GM12892 (cell line): ENCODE measurements around the gene ZNF277.
"Not testable (repeated sequence)": the region's sequence is repeated elsewhere in the genome, so short reads cannot be mapped to it uniquely, and the experiment has no call there.

ENCODE experiments used
- DNase-seq: peaks from one replicate; pipeline ENCODE4 v3.0.0; 2011; ENCODE audit not compliant: insufficient read length
- FAIRE-seq: peaks from 2 replicates; lab custom pipeline; 2011; peaks lifted over from hg19 to GRCh38; lab: Jason Lieb, UNC
- POLR2A ChIP-seq: IDR thresholded peaks from 2 replicates; pipeline ENCODE4 v1.6.1; 2011; ENCODE audit warnings: low read depth, low read length, control low read depth
- POLR2AphosphoS5 ChIP-seq: IDR thresholded peaks from 2 replicates; pipeline ENCODE4 v1.6.1; 2011; ENCODE audit warnings: low read depth, low read length, control low read depth
- TAF1 ChIP-seq: IDR thresholded peaks from 2 replicates; pipeline ENCODE4 v1.6.1; 2011; ENCODE audit warnings: low read depth, mild to moderate bottlenecking, control low read depth, low read length, borderline replicate concordance

ZNF277 gene

DNA sequence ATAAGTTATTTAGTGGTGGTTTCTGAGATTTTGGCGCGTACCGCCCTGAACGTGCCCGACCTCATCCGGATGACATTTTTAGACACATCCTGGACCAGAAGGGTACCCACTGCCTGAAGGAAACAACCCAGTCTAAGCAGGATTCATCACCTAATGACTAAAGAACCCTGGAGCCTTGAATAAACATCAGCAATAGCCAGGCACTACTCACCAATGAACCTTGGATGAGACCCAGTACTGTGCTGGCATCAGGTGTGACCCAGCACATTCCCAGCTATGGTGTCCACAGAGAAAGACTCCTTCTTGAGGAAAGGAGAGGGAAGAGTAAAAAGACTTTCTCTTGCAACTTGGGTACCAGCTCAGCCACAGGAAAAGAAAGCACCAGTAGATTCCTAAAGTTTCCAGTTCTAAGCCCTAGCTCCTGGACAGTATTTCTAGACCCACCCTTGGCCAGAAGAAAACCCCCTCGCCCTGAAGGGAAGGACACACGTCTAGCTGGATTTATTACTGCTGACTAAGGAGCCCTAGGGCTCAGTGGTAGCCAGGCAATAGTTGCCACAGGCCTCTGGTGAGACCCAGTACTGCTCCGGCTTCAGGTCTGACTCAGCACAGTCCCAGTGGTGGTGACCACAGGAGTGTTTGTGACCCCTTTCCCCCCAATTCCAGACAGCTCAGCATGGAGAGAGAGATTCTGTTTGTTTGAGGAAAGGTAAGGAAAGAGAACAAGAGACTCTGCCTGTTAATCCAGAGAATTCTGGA is 32.5 kb downstream of the ZNF277 start:
- TF ChIP-seq POLR2A (no peak), TAF1 (no peak), POLR2AphosphoS5 (no peak)
- DNase-seq = no peak
- FAIRE-seq = no peak

DNA sequence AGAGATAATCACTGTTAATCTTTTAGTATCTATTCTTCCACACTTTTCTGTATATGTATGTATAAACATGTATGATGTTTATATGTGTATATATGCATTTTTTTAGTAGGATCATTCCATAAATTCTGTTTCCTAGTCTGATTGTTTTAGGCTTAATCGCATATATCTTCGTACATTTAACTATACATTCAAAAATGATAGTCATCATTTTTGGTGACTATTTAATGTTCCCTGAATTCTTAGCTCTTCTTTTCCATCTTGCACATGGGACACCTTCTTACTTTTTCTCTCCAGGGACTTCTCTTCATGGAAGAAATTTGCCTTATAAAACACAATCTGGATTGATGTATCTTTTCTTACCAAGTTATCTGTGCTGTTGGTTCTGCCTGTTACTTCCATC is 42.1 kb downstream of the ZNF277 start:
- TF ChIP-seq POLR2AphosphoS5 (no peak), TAF1 (no peak), POLR2A (no peak)
- no peak for FAIRE-seq
- no peak for DNase-seq

DNA sequence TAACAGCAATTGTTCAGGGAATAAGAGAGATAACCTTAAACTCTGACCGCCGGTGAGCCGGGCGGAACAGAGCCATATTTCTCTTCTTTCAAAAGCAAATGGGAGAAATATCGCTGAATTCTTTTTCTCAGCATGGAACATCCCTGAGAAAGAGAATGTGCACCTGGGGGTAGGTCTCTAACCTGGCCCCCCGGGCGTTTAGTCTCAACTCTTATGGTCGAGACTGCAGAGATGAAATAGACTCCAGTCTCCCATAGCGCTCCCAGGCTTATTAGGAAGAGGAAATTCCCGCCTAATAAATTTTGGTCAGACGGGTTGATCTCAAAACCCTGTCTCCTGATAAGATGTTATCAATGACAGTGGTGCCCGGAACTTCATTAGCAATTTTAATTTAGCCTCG is 43.5 kb downstream of the ZNF277 start:
- FAIRE-seq, DNase-seq: not testable (repeated sequence)

DNA sequence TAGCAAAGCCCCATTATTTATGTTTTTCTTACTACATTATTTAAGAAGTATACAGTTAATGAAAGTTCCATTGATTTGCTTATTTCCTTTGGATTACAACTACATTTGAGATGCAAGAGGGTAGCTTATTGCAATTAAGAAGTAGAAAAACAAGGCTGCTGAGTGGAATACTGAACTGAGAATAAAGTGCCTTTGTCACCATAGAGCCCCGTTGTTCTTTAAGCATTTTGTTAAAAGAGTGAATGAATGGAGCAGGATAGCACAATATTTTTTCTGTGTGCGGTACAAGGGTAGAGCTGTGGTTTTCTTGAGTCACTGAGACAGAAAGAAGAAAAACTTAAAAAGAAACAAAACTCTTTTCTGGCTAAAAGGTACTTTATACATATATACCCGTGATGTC is 45.6 kb downstream of the ZNF277 start:
- DNase-seq (no peak), FAIRE-seq (no peak)
- TF ChIP-seq POLR2A = no peak
- TF ChIP-seq TAF1 = no peak
- no peak for TF ChIP-seq POLR2AphosphoS5

DNA sequence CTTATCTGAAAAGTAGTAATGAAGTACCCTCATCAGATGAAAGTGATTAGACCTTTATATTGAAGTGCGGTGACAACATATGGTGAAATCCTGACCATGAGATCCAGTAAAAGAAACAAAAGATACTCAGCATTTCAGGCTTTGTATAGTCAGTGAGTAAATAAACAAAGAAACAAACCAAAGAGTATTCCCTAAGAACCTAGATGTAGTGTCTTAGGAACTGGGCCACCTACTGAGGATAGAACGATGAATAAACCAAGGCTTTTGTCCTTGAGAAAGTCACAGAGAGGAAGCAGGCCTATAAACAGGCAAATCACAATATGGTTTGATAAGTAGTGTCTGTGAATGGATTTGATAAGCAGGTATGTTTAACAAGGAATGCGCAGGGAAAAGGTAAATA is 46.2 kb downstream of the ZNF277 start:
- FAIRE-seq (no peak), DNase-seq (no peak)
- TF ChIP-seq TAF1 = no peak
- TF ChIP-seq POLR2A = no peak
- TF ChIP-seq POLR2AphosphoS5 = no peak

GRCh38 chr7:112254156-112254555 is 47.7 kb downstream of the ZNF277 start:
- no peak for FAIRE-seq
- TF ChIP-seq POLR2A (no peak), TAF1 (no peak), POLR2AphosphoS5 (no peak)
- no peak for DNase-seq

GRCh38 chr7:112254709-112255387 is 48.4 kb downstream of the ZNF277 start:
- FAIRE-seq (no peak), DNase-seq (no peak)
- TF ChIP-seq POLR2A (no peak), TAF1 (no peak), POLR2AphosphoS5 (no peak)

DNA sequence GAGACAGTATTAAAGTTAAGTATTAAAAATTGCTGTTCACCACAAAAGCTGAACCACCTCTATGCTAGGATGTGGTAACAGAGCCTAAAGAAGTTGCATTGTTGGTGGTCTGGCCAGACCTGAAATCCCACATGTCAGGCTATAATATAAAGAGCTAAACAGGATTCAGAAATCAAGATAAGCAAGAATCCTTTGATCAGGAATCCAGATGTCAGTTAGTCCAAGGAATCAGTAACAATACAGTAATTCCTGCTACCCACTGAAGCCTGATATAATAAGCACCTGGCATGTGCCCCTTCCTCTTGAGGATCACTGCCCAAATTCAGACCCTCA is 48.9 kb downstream of the ZNF277 start:
- DNase-seq (no peak), FAIRE-seq (no peak)
- no peak for TF ChIP-seq POLR2AphosphoS5
- no peak for TF ChIP-seq TAF1
- no peak for TF ChIP-seq POLR2A

DNA sequence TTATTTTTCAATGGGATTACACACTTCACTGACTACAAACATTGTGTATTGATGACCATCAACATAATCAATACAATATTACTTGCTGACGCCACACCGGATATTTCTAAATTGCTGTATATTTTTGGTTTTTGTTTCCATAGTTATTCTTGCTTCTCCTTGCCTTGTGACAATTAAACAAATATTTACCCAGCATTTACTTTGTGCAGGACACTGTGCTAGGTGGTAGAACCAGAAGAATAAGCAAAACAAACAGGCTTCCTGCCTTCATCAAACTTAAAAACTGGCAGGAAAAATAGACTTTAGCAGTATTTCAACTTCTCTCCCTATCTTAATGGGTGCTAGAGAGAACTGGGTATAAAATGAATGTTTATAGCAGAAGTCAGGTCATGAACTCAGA is 50.6 kb downstream of the ZNF277 start:
- FAIRE-seq (no peak), DNase-seq (no peak)
- no peak for TF ChIP-seq POLR2A
- no peak for TF ChIP-seq POLR2AphosphoS5
- TF ChIP-seq TAF1 = no peak

- TF ChIP-seq POLR2AphosphoS5 = no peak
- no peak for TF ChIP-seq TAF1
- TF ChIP-seq POLR2A = no peak
- no peak for FAIRE-seq
- no peak for DNase-seq
These were observed 54.4 kb downstream of the ZNF277 start for GRCh38 chr7:112260911-112261310.

- TF ChIP-seq TAF1 = no peak
- TF ChIP-seq POLR2AphosphoS5 = no peak
- TF ChIP-seq POLR2A = no peak
- no peak for FAIRE-seq
- DNase-seq = no peak
These were observed 55.5 kb downstream of the ZNF277 start for GRCh38 chr7:112262036-112262435.

DNA sequence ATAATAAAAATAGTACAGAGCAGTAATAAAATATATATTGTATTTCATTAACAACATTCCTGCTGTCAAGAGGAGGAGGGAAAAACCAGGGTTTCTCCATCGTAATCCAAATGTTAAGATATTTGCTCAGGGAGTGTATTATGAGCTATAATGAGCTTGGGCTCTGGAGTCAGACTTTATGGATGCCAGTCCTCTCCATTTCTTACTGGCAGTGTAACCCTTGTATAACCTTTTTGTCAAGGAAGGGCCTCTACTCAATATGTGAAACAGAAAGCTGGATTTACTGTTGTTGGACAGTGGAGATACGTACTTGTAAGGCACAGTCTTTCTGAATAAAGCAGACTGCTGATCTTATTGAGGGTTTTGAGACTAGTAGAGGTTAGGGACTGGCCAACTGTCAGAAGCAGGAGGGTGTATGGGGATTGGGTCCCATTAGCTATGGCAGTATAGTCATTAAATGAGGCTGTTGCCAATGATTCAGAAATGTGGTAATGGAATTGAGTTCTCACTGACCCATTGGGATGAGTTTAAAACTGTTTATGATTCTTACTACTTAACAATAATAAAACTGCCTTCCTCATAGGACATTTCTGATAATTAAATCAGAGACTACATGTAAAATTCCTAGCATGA is 56.5 kb downstream of the ZNF277 start:
- no peak for DNase-seq
- TF ChIP-seq POLR2AphosphoS5 (no peak), POLR2A (no peak), TAF1 (no peak)
- no peak for FAIRE-seq
